SK-N-SH (cell line): ENCODE measurements around the gene C6orf89. TPM values are rescaled to one million over a fixed set of nuclear protein-coding genes. Genes with fewer than 3 reads are reported as not detected.

Source experiments
- CTCF ChIA-PET: fragments of 300-600, 350-600 bp; formaldehyde crosslinking; extraction: SDS; loops from one replicate; lab custom pipeline; 2021; lab: Yijun Ruan, JAX
- POLR2A ChIA-PET: fragments of 350-600 bp; sonication (Branson Sonifier 250); formaldehyde crosslinking; extraction: SDS; loops from one replicate; lab custom pipeline; 2020; ENCODE audit warnings: antibody characterized with exemption, inconsistent platforms; lab: Yijun Ruan, JAX
- DNase-seq: peaks from one replicate; pipeline ENCODE4 v3.0.0; 2012
- H2AFZ ChIP-seq: fragments of 200-600 bp; sonication (generic); 2 replicates; pipeline ENCODE4 v1.8.1; 2016; ENCODE audit warnings: antibody characterized with exemption, mild to moderate bottlenecking, low read depth
- H3F3A ChIP-seq: fragments of 200-600 bp; sonication (generic); replicated peaks from 2 replicates; pipeline ENCODE3; 2016; ENCODE audit warnings: antibody characterized with exemption, mild to moderate bottlenecking; ENCODE audit not compliant: insufficient read depth
- H3K27ac ChIP-seq, 2 experiments: fragments of 200-500 bp in 1 of 2; fragments of 200-600 bp in 1 of 2; sonication (Bioruptor generic) in 1 of 2; sonication (generic), shearing (Covaris generic) in 1 of 2; 2 replicates each; pipeline versions ENCODE4 v1.5.1 to v1.6.1; 2014 to 2016; ENCODE audit warnings: low read depth in 2 of 2, inconsistent platforms in 1 of 2, low read length in 1 of 2, mild to moderate bottlenecking in 1 of 2, mixed read lengths in 1 of 2
- H3K27me3 ChIP-seq: fragments of 200-600 bp; sonication (generic), shearing (Covaris generic); 2 replicates; pipeline ENCODE4 v1.6.1; 2016; ENCODE audit warnings: mixed run types; ENCODE audit not compliant: insufficient read depth
- H3K36me3 ChIP-seq, 2 experiments: fragments of 200-500 bp in 1 of 2; fragments of 200-600 bp in 1 of 2; sonication (Bioruptor generic) in 1 of 2; sonication (generic) in 1 of 2; replicated peaks in 1 of 2; 2 replicates each; pipeline versions ENCODE3 to v1.5.1; 2014 to 2016; ENCODE audit warnings: low read length in 1 of 2, mild to moderate bottlenecking in 1 of 2; ENCODE audit not compliant: insufficient read depth in 2 of 2, control insufficient read depth in 1 of 2
- H3K4me1 ChIP-seq, 2 experiments: fragments of 200-500 bp in 1 of 2; fragments of 200-600 bp in 1 of 2; sonication (Bioruptor generic) in 1 of 2; sonication (generic), shearing (Covaris generic) in 1 of 2; 2 replicates each; pipeline versions ENCODE4 v1.5.1 to v1.6.1; 2014 to 2016; ENCODE audit warnings: low read depth in 1 of 2, low read length in 1 of 2, mixed run types in 1 of 2; ENCODE audit not compliant: insufficient read depth in 2 of 2, control insufficient read depth in 1 of 2
- H3K4me2 ChIP-seq: fragments of 200-600 bp; sonication (generic), shearing (Covaris generic); 2 replicates; pipeline ENCODE4 v1.6.1; 2017; ENCODE audit warnings: mixed run types
- H3K4me3 ChIP-seq, 2 experiments: fragments of 200-500 bp in 1 of 2; fragments of 200-600 bp in 1 of 2; sonication (Bioruptor generic) in 1 of 2; sonication (generic), shearing (Covaris generic) in 1 of 2; 2 replicates each; pipeline versions ENCODE4 v1.5.1 to v1.8.1; 2014 to 2016; ENCODE audit warnings: low read depth in 2 of 2, inconsistent platforms in 1 of 2, low read length in 1 of 2, mild to moderate bottlenecking in 1 of 2, mixed read lengths in 1 of 2, moderate library complexity in 1 of 2
- H3K79me2 ChIP-seq: fragments of 200-600 bp; sonication (generic); 2 replicates; pipeline ENCODE4 v1.8.1; 2017; ENCODE audit warnings: mild to moderate bottlenecking; ENCODE audit not compliant: insufficient read depth
- H3K9ac ChIP-seq: fragments of 200-600 bp; sonication (generic); 2 replicates; pipeline ENCODE4 v1.6.1; 2017; ENCODE audit warnings: mixed run types
- H3K9me2 ChIP-seq: fragments of 200-600 bp; sonication (generic); 2 replicates; pipeline ENCODE4 v1.6.1; 2017; ENCODE audit warnings: mixed run types
- H3K9me3 ChIP-seq: fragments of 200-600 bp; sonication (generic); 2 replicates; pipeline ENCODE4 v1.6.1; 2017; ENCODE audit warnings: mixed run types, mild to moderate bottlenecking, moderate library complexity
- H4K20me1 ChIP-seq: fragments of 200-600 bp; sonication (generic); 2 replicates; pipeline ENCODE4 v1.6.1; 2017; ENCODE audit warnings: mild to moderate bottlenecking, mixed run types; ENCODE audit not compliant: insufficient read depth
- CHD2 ChIP-seq: fragments of 150-350 bp; IDR thresholded peaks from 2 replicates; pipeline ENCODE4 v1.6.1; 2018; ENCODE audit warnings: low read length; ENCODE audit not compliant: partially characterized antibody
- EP300 ChIP-seq, 2 experiments: IDR thresholded peaks; 2 replicates each; pipeline versions ENCODE4 v1.4.0 to v1.6.1; 2012; ENCODE audit warnings: borderline replicate concordance in 1 of 2, low read depth in 1 of 2, low read length in 1 of 2
- EZH2phosphoT487 ChIP-seq: fragments of 200-600 bp; sonication (generic); IDR thresholded peaks from 2 replicates; pipeline ENCODE4 v1.6.1; 2017; ENCODE audit warnings: low read depth, mixed run types, mild to moderate bottlenecking, antibody characterized with exemption, moderate library complexity, borderline replicate concordance
- GABPA ChIP-seq: IDR thresholded peaks from 2 replicates; pipeline ENCODE4 v1.4.0; 2012; ENCODE audit warnings: low read depth, mild to moderate bottlenecking
- GATA2 ChIP-seq: sonication (generic); formaldehyde crosslinking; IDR thresholded peaks from 2 replicates; pipeline ENCODE4 v1.5.0; 2020; ENCODE audit warnings: mild to moderate bottlenecking, missing genetic modification reagents
- JUND ChIP-seq: IDR thresholded peaks from 2 replicates; pipeline ENCODE4 v1.4.0; 2012
- MEF2A ChIP-seq: IDR thresholded peaks from 2 replicates; pipeline ENCODE4 v1.4.0; 2012; ENCODE audit warnings: low read depth, borderline replicate concordance
- MXI1 ChIP-seq: IDR thresholded peaks from 2 replicates; pipeline ENCODE4 v1.6.1; 2012; ENCODE audit warnings: mild to moderate bottlenecking, low read depth, low read length, improper control_type of control experiment
- NFIC ChIP-seq: IDR thresholded peaks from 2 replicates; pipeline ENCODE4 v1.4.0; 2012; ENCODE audit warnings: borderline replicate concordance
- NRF1 ChIP-seq: IDR thresholded peaks from 2 replicates; pipeline ENCODE4 v1.6.1; 2012; ENCODE audit warnings: low read depth, mild to moderate bottlenecking, low read length
- POLR2AphosphoS5 ChIP-seq: IDR thresholded peaks from 2 replicates; pipeline ENCODE4 v1.6.1; 2012; ENCODE audit warnings: low read depth, low read length
- RAD21 ChIP-seq: IDR thresholded peaks from 2 replicates; pipeline ENCODE4 v1.6.1; 2012; ENCODE audit warnings: mild to moderate bottlenecking, low read length
- RXRA ChIP-seq: IDR thresholded peaks from 2 replicates; pipeline ENCODE4 v1.4.0; 2012; ENCODE audit warnings: low read depth, mild to moderate bottlenecking, borderline replicate concordance
- TAF1 ChIP-seq: IDR thresholded peaks from 2 replicates; pipeline ENCODE4 v1.6.1; 2012; ENCODE audit warnings: low read depth, mild to moderate bottlenecking, low read length, moderate library complexity, borderline replicate concordance
- TCF12 ChIP-seq: IDR thresholded peaks from 2 replicates; pipeline ENCODE4 v1.4.0; 2012
- TEAD4 ChIP-seq: IDR thresholded peaks from 2 replicates; pipeline ENCODE4 v1.4.0; 2012; ENCODE audit warnings: mild to moderate bottlenecking, borderline replicate concordance; ENCODE audit not compliant: insufficient read depth
- WGBS: methylation state at CpG from one replicate; pipeline ENCODE4 v1.1.6; 2017; ENCODE audit warnings: low lambda C conversion rate; 5-methylcytosine and 5-hydroxymethylcytosine counted together
- polyA plus RNA-seq, 3 experiments: library from polyadenylated mRNA; depleted of rRNA; stranded (reverse); fragments of >200 nt; gene quantifications; 2 replicates each; pipeline ENCODE4 v1.2.3, GENCODE V29; 2012
- TF ChIP-seq, protein P1 (sequence below): IDR thresholded peaks from 2 replicates; pipeline ENCODE4 v1.4.0; 2012; ENCODE audit warnings: low read depth
- TF ChIP-seq, protein P2 (sequence below): IDR thresholded peaks from 2 replicates; pipeline ENCODE4 v1.4.0; 2012; ENCODE audit warnings: low read depth, borderline replicate concordance

Gene C6orf89
- polyA plus RNA-seq, 1 of the 3 experiments (the other 2 are of a cell fraction) = 20.4 TPM

DNA sequence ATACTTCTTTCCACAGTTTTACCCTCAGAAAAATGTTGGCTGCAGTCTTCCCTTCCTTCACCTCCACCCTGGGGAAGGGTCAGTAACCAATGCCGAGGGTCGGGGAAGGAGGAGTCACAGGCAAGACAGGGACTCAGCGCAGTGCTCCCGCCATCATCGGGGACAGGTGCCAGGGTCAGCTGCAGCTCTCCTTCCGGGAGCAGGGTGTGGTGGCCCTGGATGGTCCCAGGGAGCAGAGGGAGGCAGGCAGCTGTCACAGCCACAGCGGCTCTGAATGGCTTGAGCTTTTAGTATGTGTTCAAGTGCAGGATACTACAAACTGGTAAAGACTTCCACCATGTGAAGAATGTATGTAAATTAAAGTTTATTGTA lies 42.8 kb downstream of the C6orf89 start (continued):
- TF ChIP-seq TAF1 (no peak), POLR2AphosphoS5 (no peak), JUND (no peak), RAD21 (no peak)
- TF ChIP-seq, protein P1, sequence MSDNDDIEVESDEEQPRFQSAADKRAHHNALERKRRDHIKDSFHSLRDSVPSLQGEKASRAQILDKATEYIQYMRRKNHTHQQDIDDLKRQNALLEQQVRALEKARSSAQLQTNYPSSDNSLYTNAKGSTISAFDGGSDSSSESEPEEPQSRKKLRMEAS = no peak

DNA sequence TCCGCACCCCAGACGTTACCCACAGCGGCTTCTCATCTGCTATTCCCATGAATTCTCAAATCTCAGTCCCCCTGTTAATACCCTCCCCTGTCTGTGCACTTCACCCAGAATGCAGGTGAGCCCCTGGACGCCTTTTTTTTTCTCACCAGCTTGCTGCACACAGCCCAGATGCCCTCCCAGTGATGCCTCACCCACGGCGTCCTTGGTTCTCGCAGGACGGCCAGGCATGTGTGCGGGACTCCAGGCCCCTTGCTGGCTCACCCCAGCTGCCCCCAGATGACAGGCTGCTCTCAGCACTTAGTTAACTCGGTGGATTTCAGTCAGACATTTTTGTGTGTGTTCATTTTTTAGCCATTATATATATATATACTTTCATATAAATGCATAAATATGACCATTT lies 43.4 kb downstream of the C6orf89 start:
- no peak overlapping the region for H3K4me3 ChIP-seq
- H3K9ac ChIP-seq = no peak overlapping the region
- ChIA-PET CTCF (no interaction called here), POLR2A (no interaction called here)
- H4K20me1 ChIP-seq = no peaks in the 10 kb centered on the region
- H3K9me2 ChIP-seq = no peaks in the 10 kb centered on the region
- peaks cover 0 to 5% of the 10 kb centered on the region in 2 experiments; a peak in 1 of 4 replicates for H3K4me1 ChIP-seq
- H2AFZ ChIP-seq = no peak overlapping the region
- H3K27ac ChIP-seq = no peak overlapping the region
- no peaks in the 10 kb centered on the region for H3K27me3 ChIP-seq
- peaks cover 5 to 11% of the 10 kb centered on the region in 2 experiments for H3K36me3 ChIP-seq
- 87% methylated on average over 10 of the region's 10 CpGs for WGBS
- H3K9me3 ChIP-seq = no peaks in the 10 kb centered on the region
- DNase-seq = no peak
- no peaks in the 10 kb centered on the region for H3K79me2 ChIP-seq
- TF ChIP-seq TCF12 (no peak), MXI1 (no peak), EP300 (IDR thresholded peaks at IDR 0.05; ENCODE audit: borderline replicate concordance in 1 of 2, low read depth in 1 of 2, low read length in 1 of 2) (no peak), CHD2 (no peak), POLR2AphosphoS5 (no peak)
- H3K4me2 ChIP-seq = no peak overlapping the region
- H3F3A ChIP-seq = peaks cover 8% of the 10 kb centered on the region

DNA sequence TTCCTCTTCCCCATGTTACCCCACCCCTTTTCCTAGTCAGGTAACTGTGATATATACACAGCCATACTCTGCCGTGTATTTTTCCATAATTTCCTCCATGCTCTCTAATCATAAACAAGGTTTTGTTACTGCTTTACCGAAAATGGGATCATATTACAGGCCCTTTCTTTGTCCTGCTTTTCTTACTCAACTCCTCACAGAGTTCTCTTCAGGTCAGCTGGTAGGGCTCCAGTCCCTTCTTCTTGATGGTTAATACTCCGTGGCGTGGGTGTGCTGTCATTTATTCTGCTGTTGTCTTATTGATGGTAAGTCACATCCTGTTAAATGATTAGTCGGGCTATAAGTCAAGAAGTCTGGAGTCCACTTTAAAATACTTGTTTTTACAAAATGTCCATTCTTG lies 43.9 kb downstream of the C6orf89 start:
- Histone ChIP-seq H3K79me2 (no peaks in the 10 kb centered on the region), H3K4me1 (peaks cover 0 to 5% of the 10 kb centered on the region in 2 experiments; a peak in 1 of 4 replicates), H3K9me2 (no peaks in the 10 kb centered on the region), H3K27ac (peak overlapping the region in 1 of 2 experiments; percentile 10; a peak in 1 of 4 replicates), H3K9me3 (no peaks in the 10 kb centered on the region), H4K20me1 (no peaks in the 10 kb centered on the region), H3K9ac (no peak overlapping the region), H3F3A (peaks cover 8% of the 10 kb centered on the region), H2AFZ (no peak overlapping the region), H3K4me3 (no peak overlapping the region), H3K4me2 (no peak overlapping the region), H3K27me3 (no peaks in the 10 kb centered on the region), H3K36me3 (peaks cover 5 to 7% of the 10 kb centered on the region in 2 experiments)
- CTCF ChIA-PET = no interaction called here
- DNase-seq = no peak
- POLR2A ChIA-PET = no interaction called here
- 51% methylated on average over 5 of the region's 5 CpGs for WGBS
- no peak for TF ChIP-seq GATA2 (CRISPR knock-in tag)
- TF ChIP-seq, protein P2, sequence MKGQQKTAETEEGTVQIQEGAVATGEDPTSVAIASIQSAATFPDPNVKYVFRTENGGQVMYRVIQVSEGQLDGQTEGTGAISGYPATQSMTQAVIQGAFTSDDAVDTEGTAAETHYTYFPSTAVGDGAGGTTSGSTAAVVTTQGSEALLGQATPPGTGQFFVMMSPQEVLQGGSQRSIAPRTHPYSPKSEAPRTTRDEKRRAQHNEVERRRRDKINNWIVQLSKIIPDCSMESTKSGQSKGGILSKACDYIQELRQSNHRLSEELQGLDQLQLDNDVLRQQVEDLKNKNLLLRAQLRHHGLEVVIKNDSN = no peak
- TF ChIP-seq POLR2AphosphoS5 = no peak
- TF ChIP-seq RXRA = no peak
- no peak for TF ChIP-seq TEAD4
- no peak for TF ChIP-seq EP300 (IDR thresholded peaks at IDR 0.05; ENCODE audit: borderline replicate concordance in 1 of 2, low read depth in 1 of 2, low read length in 1 of 2)
- TF ChIP-seq EZH2phosphoT487 = no peak
- TF ChIP-seq GABPA = no peak
- TF ChIP-seq NRF1 = no peak
- TF ChIP-seq MEF2A = no peak
- no peak for TF ChIP-seq NFIC
